KMS-11 (cell line): ENCODE measurements around the gene ZNF592.

Experiments
- H2AFZ ChIP-seq: fragments of 200-600 bp; sonication (generic); 2 replicates; pipeline ENCODE4 v1.6.1; 2016; ENCODE audit warnings: antibody characterized with exemption, mixed run types, low read depth
- H3K27ac ChIP-seq: fragments of 200-600 bp; sonication (generic); 2 replicates; pipeline ENCODE4 v1.6.1; 2016; ENCODE audit warnings: mild to moderate bottlenecking, mixed run types
- H3K27me3 ChIP-seq: fragments of 200-600 bp; sonication (generic); 2 replicates; pipeline ENCODE4 v1.6.1; 2017; ENCODE audit warnings: mild to moderate bottlenecking, low read depth, mixed run types, moderate library complexity; ENCODE audit not compliant: insufficient read depth
- H3K36me3 ChIP-seq: fragments of 200-600 bp; sonication (generic); 2 replicates; pipeline ENCODE4 v1.6.1; 2017; ENCODE audit warnings: mild to moderate bottlenecking, mixed run types; ENCODE audit not compliant: insufficient read depth
- H3K4me1 ChIP-seq: fragments of 200-600 bp; sonication (generic); 2 replicates; pipeline ENCODE4 v1.6.1; 2016; ENCODE audit warnings: mild to moderate bottlenecking, low read depth, mixed run types; ENCODE audit not compliant: poor library complexity, severe bottlenecking
- H3K4me2 ChIP-seq: fragments of 200-600 bp; sonication (generic); 2 replicates; pipeline ENCODE4 v1.7.0; 2016; ENCODE audit warnings: mild to moderate bottlenecking, mixed run types
- H3K4me3 ChIP-seq: fragments of 200-600 bp; sonication (generic); IDR thresholded peaks from 2 replicates; pipeline ENCODE4 v1.6.1; 2017; ENCODE audit warnings: low read depth, low read length, mixed read lengths; ENCODE audit not compliant: insufficient read depth
- H3K79me2 ChIP-seq: fragments of 200-600 bp; sonication (generic); 2 replicates; pipeline ENCODE4 v1.6.1; 2016; ENCODE audit warnings: low read depth, mixed run types; ENCODE audit not compliant: insufficient read depth
- H3K9ac ChIP-seq: fragments of 200-600 bp; sonication (generic); 2 replicates; pipeline ENCODE4 v1.6.1; 2016; ENCODE audit warnings: mild to moderate bottlenecking, mixed run types
- H4K20me1 ChIP-seq: fragments of 200-600 bp; sonication (generic); 2 replicates; pipeline ENCODE4 v1.6.1; 2016; ENCODE audit warnings: mild to moderate bottlenecking, mixed run types; ENCODE audit not compliant: insufficient read depth
- CTCF ChIP-seq: fragments of 200-600 bp; sonication (generic); conservative IDR thresholded peaks from 2 replicates; pipeline ENCODE4 v1.6.1; 2017; ENCODE audit warnings: low read depth, mild to moderate bottlenecking, antibody characterized with exemption, low read length, moderate library complexity, mixed read lengths

Gene ZNF592

GRCh38 chr15:84737005-84737404, 11.4 kb upstream of the ZNF592 start:
- TF ChIP-seq CTCF, result no peak

GRCh38 chr15:84740691-84741090, 7.7 kb upstream of the ZNF592 start:
- no peak overlapping the region for H2AFZ ChIP-seq
- no peaks in the 10 kb centered on the region for H4K20me1 ChIP-seq
- no peaks in the 10 kb centered on the region for H3K36me3 ChIP-seq
- H3K4me3 ChIP-seq, result no peak overlapping the region
- peaks cover 7% of the 10 kb centered on the region; the same call in 1 of the 2 replicates for H3K79me2 ChIP-seq
- peak overlapping the region; percentile 18 for H3K4me2 ChIP-seq
- H3K27ac ChIP-seq, result peak overlapping the region; percentile 25; the same call in 1 of the 2 replicates
- no peak overlapping the region for H3K9ac ChIP-seq
- H3K27me3 ChIP-seq, result no peaks in the 10 kb centered on the region
- H3K4me1 ChIP-seq, result peaks cover 85% of the 10 kb centered on the region
- TF ChIP-seq CTCF, result no peak

More at GRCh38 chr15:84737005-84737404, 11.4 kb upstream of the ZNF592 start:
- Histone ChIP-seq H3K4me2 (peak overlapping the region; percentile 65), H3K9ac (no peak overlapping the region), H4K20me1 (no peaks in the 10 kb centered on the region), H3K27ac (peak overlapping the region; percentile 89), H3K79me2 (no peaks in the 10 kb centered on the region; the same call in 1 of the 2 replicates), H3K36me3 (no peaks in the 10 kb centered on the region), H2AFZ (no peak overlapping the region), H3K4me3 (no peak overlapping the region), H3K4me1 (peaks cover 92% of the 10 kb centered on the region), H3K27me3 (no peaks in the 10 kb centered on the region)

- TF ChIP-seq CTCF, result no peak
- no peaks in the 10 kb centered on the region for H3K27me3 ChIP-seq
- no peaks in the 10 kb centered on the region for H3K36me3 ChIP-seq
- peak overlapping the region; percentile 25; the same call in 1 of the 2 replicates for H3K27ac ChIP-seq
- H3K79me2 ChIP-seq, result peaks cover 11% of the 10 kb centered on the region; the same call in 1 of the 2 replicates
- H2AFZ ChIP-seq, result no peak overlapping the region
- H3K9ac ChIP-seq, result no peak overlapping the region
- H4K20me1 ChIP-seq, result no peaks in the 10 kb centered on the region
- H3K4me3 ChIP-seq, result no peak overlapping the region
- H3K4me2 ChIP-seq, result peak overlapping the region; percentile 18
- peaks cover 85% of the 10 kb centered on the region for H3K4me1 ChIP-seq
Measured at GRCh38 chr15:84741121-84741520, 7.3 kb upstream of the ZNF592 start.

GRCh38 chr15:84747416-84748273, 747 bp upstream of the ZNF592 start:
- Histone ChIP-seq H3K36me3 (no peaks in the 10 kb centered on the region), H3K4me1 (peaks cover 56% of the 10 kb centered on the region), H3K4me3 (peak overlapping the region; percentile 65), H3K27ac (peak overlapping the region; percentile 94), H4K20me1 (0 out of 2 replicates have a peak, but pooled peaks cover 10% of the 10 kb centered on the region), H3K27me3 (no peaks in the 10 kb centered on the region), H3K79me2 (peaks cover 65% of the 10 kb centered on the region), H2AFZ (peak overlapping the region; percentile 41), H3K4me2 (peak overlapping the region; percentile 55), H3K9ac (peak overlapping the region; percentile 83)
- no peak for TF ChIP-seq CTCF
